Gastroesophageal sphincter (tissue), 4 donors: ENCODE measurements around the gene PSD2. TPM values are rescaled to one million over a fixed set of nuclear protein-coding genes. Genes with fewer than 3 reads are reported as not detected.

ENCODE experiments used
- ATAC-seq: fragments of 150-250 bp; one replicate; pipeline ENCODE4 v1.9.1; 2016; ENCODE audit warnings: mild to moderate bottlenecking, moderate library complexity
- H3K27ac ChIP-seq, 4 donors: fragments of 200-600 bp; sonication (generic) in 3 of 4; 1 replicate in 3 of 4; 2 replicates in 1 of 4; pipeline ENCODE4 v1.5.1; 2016 to 2019
- H3K27me3 ChIP-seq: fragments of 200-600 bp; sonication (generic); one replicate; pipeline ENCODE4 v1.5.1; 2019
- H3K36me3 ChIP-seq, 2 donors: fragments of 200-600 bp; sonication (generic); one replicate each; pipeline ENCODE4 v1.5.1; 2019; ENCODE audit warnings: control low read depth in 1 of 2
- H3K4me1 ChIP-seq, 3 donors: fragments of 200-600 bp; sonication (generic); 1 replicate in 2 of 3; 2 replicates in 1 of 3; pipeline ENCODE4 v1.5.1; 2016 to 2019; ENCODE audit warnings: control low read depth in 2 of 3
- H3K4me3 ChIP-seq, 2 donors: fragments of 200-600 bp; sonication (generic); one replicate each; pipeline ENCODE4 v1.5.1; 2019; ENCODE audit warnings: mild to moderate bottlenecking in 1 of 2, moderate library complexity in 1 of 2
- H3K9me3 ChIP-seq, 3 donors: fragments of 200-600 bp; sonication (generic); one replicate each; pipeline ENCODE4 v1.5.1; 2017 to 2019; ENCODE audit warnings: control low read depth in 2 of 3
- EP300 ChIP-seq: sonication (generic); formaldehyde crosslinking; IDR thresholded peaks from one replicate; pipeline ENCODE4 v1.6.1; 2017; ENCODE audit warnings: antibody characterized with exemption, mild to moderate bottlenecking
- POLR2A ChIP-seq, 2 donors: fragments of 450-650 bp; IDR thresholded peaks; one replicate each; pipeline ENCODE4 v1.6.1; 2017; ENCODE audit warnings: antibody characterized with exemption in 2 of 2, mild to moderate bottlenecking in 2 of 2, moderate library complexity in 1 of 2
- POLR2AphosphoS5 ChIP-seq: sonication (generic); formaldehyde crosslinking; IDR thresholded peaks from one replicate; pipeline ENCODE4 v1.6.1; 2017; ENCODE audit warnings: antibody characterized with exemption
- WGBS, 2 donors: methylation state at CpG; one replicate each; pipeline ENCODE4 v1.1.5; 2018; ENCODE audit warnings: low coverage in 1 of 2; 5-methylcytosine and 5-hydroxymethylcytosine counted together
- total RNA-seq, 4 donors: library from RNA; depleted of rRNA; stranded (reverse); fragments of >200 nt; gene quantifications; one replicate each; pipeline ENCODE4 v1.1.0, GENCODE V29; 2016
- TF ChIP-seq, protein P1 (sequence below), 4 experiments: fragments of 200-600 bp in 2 of 4; fragments of 450-650 bp in 2 of 4; sonication (generic) in 1 of 4; IDR thresholded peaks; one replicate each; pipeline ENCODE4 v1.5.1; 2017 to 2019; ENCODE audit warnings: antibody characterized with exemption in 4 of 4, mild to moderate bottlenecking in 2 of 4, moderate library complexity in 2 of 4

PSD2 gene
- total RNA-seq, 4 donors from 2014 or later = 0.13 to 0.16 TPM; not detected in 2

GRCh38 chr5:139806111-139806510, 10.5 kb downstream of the PSD2 start:
- H3K27ac ChIP-seq = no peak overlapping the region
- no peaks in the 10 kb centered on the region for H3K36me3 ChIP-seq
- H3K9me3 ChIP-seq = no peaks in the 10 kb centered on the region
- TF ChIP-seq POLR2A (IDR thresholded peaks at IDR 0.05) (no peak), EP300 (no peak), POLR2AphosphoS5 (no peak)
- TF ChIP-seq, protein P1, sequence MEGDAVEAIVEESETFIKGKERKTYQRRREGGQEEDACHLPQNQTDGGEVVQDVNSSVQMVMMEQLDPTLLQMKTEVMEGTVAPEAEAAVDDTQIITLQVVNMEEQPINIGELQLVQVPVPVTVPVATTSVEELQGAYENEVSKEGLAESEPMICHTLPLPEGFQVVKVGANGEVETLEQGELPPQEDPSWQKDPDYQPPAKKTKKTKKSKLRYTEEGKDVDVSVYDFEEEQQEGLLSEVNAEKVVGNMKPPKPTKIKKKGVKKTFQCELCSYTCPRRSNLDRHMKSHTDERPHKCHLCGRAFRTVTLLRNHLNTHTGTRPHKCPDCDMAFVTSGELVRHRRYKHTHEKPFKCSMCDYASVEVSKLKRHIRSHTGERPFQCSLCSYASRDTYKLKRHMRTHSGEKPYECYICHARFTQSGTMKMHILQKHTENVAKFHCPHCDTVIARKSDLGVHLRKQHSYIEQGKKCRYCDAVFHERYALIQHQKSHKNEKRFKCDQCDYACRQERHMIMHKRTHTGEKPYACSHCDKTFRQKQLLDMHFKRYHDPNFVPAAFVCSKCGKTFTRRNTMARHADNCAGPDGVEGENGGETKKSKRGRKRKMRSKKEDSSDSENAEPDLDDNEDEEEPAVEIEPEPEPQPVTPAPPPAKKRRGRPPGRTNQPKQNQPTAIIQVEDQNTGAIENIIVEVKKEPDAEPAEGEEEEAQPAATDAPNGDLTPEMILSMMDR (IDR thresholded peaks at IDR 0.05) = no peak
- H3K4me3 ChIP-seq = no peak overlapping the region
- peaks cover 40% of the 10 kb centered on the region for H3K27me3 ChIP-seq
- ATAC-seq = no peak
- WGBS, 2 donors = 100% methylated on average over 1 of the region's 4 CpGs; no CpG with 5 or more reads in 1 of the 2 donors
- no peaks in the 10 kb centered on the region for H3K4me1 ChIP-seq

GRCh38 chr5:139806726-139807646, 11.4 kb downstream of the PSD2 start:
- Histone ChIP-seq H3K36me3 (no peaks in the 10 kb centered on the region), H3K27ac (no peak overlapping the region), H3K4me1 (no peaks in the 10 kb centered on the region), H3K9me3 (no peaks in the 10 kb centered on the region), H3K27me3 (peaks cover 31% of the 10 kb centered on the region), H3K4me3 (no peak overlapping the region)
- TF ChIP-seq POLR2A (IDR thresholded peaks at IDR 0.05) = no peak
- no peak for TF ChIP-seq EP300
- TF ChIP-seq POLR2AphosphoS5 = no peak
- TF ChIP-seq, protein P1 (IDR thresholded peaks at IDR 0.05) = no peak
- no peak for ATAC-seq
- WGBS, 2 donors = 59 to 67% methylated on average over 2 to 3 of the region's 8 CpGs

DNA sequence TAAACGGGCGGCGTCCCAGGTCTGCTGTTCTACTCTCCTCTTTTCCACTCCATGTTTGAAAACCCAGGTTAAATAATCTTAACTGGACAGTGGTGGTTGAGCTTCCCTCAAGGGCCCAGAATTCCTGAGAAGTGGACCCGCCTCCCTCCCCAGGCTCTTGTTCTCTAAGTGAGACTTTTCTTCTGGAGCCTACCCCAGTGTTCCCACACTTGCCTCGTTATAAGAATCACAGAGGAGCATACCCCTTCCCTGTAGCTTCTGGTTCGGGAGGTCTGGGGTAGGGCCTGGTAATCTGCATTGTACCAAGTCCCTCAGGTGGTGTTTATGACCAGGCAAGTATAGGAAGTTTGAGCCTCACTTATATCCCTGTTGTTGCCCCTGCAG, 12.0 kb downstream of the PSD2 start:
- WGBS, 2 donors = 96 to 97% methylated on average over 4 to 5 of the region's 6 CpGs
- Histone ChIP-seq H3K27me3 (peaks cover 26% of the 10 kb centered on the region), H3K9me3 (no peaks in the 10 kb centered on the region), H3K4me3 (no peak overlapping the region), H3K27ac (no peak overlapping the region), H3K36me3 (no peaks in the 10 kb centered on the region), H3K4me1 (no peaks in the 10 kb centered on the region)
- no peak for TF ChIP-seq EP300
- TF ChIP-seq, protein P1 (IDR thresholded peaks at IDR 0.05) = no peak
- no peak for TF ChIP-seq POLR2AphosphoS5
- no peak for TF ChIP-seq POLR2A (IDR thresholded peaks at IDR 0.05)
- ATAC-seq = no peak

DNA sequence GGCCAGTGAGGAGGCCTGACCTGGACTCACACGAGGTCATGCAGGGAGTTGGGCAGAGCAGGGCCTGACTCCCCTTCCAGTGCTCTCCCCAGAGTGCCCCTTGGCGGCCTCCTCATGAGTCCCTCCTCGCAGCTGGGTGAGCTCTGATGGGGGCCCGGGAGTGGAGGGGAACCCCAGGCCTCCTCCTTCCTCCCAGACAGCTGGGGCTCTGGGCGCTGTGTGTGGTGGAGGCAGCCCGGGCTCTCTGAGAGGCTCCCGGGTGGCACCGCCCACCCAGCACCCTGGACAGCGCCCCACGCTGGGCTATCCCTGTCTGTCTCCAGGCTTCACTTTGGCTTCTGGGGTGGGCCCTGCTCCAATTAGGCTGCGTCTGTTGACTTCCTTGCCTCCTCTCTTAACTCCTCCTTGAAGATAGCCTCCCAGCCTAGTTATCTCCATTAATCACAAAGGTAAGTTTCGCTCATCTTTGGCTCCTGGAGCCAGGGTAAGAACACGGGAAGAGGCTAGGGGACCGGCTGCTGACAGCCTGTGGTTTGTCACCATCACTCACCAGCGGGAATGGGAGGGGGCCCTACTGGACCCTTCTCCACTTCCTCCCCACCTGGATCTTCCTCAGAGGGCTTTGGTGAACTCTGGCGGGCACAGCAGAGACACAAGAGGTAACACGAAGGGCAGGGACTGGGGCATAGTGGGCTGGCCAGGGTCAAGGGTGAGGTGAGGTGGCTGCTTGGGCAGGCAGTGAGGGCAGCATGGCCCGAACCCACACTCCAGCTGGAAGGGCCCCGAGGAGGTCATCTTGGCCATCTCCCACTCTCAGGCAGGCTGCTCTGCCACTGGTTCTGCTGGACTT, 13.1 kb downstream of the PSD2 start:
- Histone ChIP-seq H3K27ac (no peak overlapping the region), H3K27me3 (peaks cover 16% of the 10 kb centered on the region), H3K36me3 (no peaks in the 10 kb centered on the region), H3K4me1 (no peaks in the 10 kb centered on the region), H3K4me3 (no peak overlapping the region), H3K9me3 (no peaks in the 10 kb centered on the region)
- 80% methylated on average over 1 of the region's 19 CpGs; no CpG with 5 or more reads in 1 of the 2 donors for WGBS, 2 donors
- TF ChIP-seq EP300 (no peak), POLR2AphosphoS5 (no peak), POLR2A (IDR thresholded peaks at IDR 0.05) (no peak)
- TF ChIP-seq, protein P1 (IDR thresholded peaks at IDR 0.05) = no peak
- ATAC-seq = no peak
